ENCODE results near the gene ZFR. TPM values are rescaled to one million over a fixed set of nuclear protein-coding genes. Genes with fewer than 3 reads are reported as not detected.

ZFR gene
- total and polyA plus RNA-seq, 9 of the 15 experiments (the other 6 are each of a cell fraction or from before 2014, with no cell fraction given), result 35.5 to 108 (median 71.1) TPM

DNA sequence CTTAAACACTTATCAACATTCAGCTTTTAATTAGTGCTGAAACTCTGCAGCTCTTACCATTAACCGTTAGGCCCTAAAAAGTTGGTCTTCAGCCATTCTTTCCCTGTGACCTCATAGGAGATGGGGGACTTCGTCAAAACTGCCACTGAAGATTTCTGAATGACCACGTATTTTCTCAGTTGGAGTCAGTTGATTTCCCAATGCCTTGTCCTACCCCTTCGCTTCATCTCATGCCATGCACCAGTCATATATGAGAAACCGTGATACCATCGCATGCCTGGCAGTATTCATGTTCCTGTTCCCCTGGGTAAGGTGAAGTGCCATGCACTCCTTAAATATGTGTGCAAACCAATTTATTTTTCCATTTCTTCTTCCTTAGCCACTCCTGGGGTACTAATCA is 10.8 kb upstream of the ZFR start:
- Histone ChIP-seq H3K27ac (ENCODE audit: extremely low read depth, low read depth, low read length) (no peak overlapping the region), H3K9me3 (replicated peaks; ENCODE audit: control insufficient read depth, insufficient read depth, low read depth, low read length) (no peaks in the 10 kb centered on the region), H3K27me3 (ENCODE audit: control insufficient read depth in 2 of 2, insufficient read depth in 2 of 2, low read length in 2 of 2) (peaks cover 27 to 43% of the 10 kb centered on the region in 2 experiments), H2AFZ (ENCODE audit: low read depth, low read length) (no peak overlapping the region), H3K9ac (ENCODE audit: insufficient read depth in 1 of 2, low read depth in 2 of 2, low read length in 2 of 2) (no peak overlapping the region), H3K4me3 (no peak overlapping the region), H3K36me3 (ENCODE audit: control insufficient read depth, insufficient read depth, low read length) (no peaks in the 10 kb centered on the region), H3K4me2 (ENCODE audit: insufficient read depth, low read length) (no peak overlapping the region), H4K20me1 (replicated peaks; ENCODE audit: control insufficient read depth, insufficient read depth, low read length) (no peaks in the 10 kb centered on the region), H3K9me1 (ENCODE audit: control insufficient read depth, insufficient read depth, low read length) (no peaks in the 10 kb centered on the region), H3K79me2 (ENCODE audit: control insufficient read depth, insufficient read depth, low read length) (no peaks in the 10 kb centered on the region), H3K4me1 (replicated peaks in 1 of 2; ENCODE audit: control insufficient read depth in 2 of 2, insufficient read depth in 2 of 2, low read length in 2 of 2) (no peaks in the 10 kb centered on the region)
- no peak for TF ChIP-seq STAT5B (CRISPR knock-in tag; IDR thresholded peaks at IDR 0.05)
- TF ChIP-seq, protein P1, sequence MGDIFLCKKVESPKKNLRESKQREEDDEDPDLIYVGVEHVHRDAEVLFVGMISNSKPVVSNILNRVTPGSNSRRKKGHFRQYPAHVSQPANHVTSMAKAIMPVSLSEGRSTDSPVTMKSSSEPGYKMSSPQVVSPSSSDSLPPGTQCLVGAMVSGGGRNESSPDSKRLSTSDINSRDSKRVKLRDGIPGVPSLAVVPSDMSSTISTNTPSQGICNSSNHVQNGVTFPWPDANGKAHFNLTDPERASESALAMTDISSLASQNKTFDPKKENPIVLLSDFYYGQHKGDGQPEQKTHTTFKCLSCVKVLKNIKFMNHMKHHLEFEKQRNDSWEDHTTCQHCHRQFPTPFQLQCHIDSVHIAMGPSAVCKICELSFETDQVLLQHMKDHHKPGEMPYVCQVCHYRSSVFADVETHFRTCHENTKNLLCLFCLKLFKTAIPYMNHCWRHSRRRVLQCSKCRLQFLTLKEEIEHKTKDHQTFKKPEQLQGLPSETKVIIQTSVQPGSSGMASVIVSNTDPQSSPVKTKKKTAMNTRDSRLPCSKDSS (IDR thresholded peaks at IDR 0.05; ENCODE audit: low read depth, partially characterized antibody), result no peak
- POLR2A ChIA-PET, result interaction anchor here (0.6 to 1.1 kb wide), 3 partner anchors 12 to 560 kb away, joined by 3 read pairs; no protein-coding TSS in a partner anchor
- BruUV-seq (replicated peaks), result no TSS peak
- CTCF ChIA-PET (ENCODE audit: low intra/inter-chr PET ratio), result no interaction called here
- FAIRE-seq (no peak), DNase-seq (ENCODE audit: extremely low read depth in 1 of 4, low spot score in 3 of 4) (no peak), ATAC-seq (no peak)
- WGBS (ENCODE audit: insufficient coverage, low coverage, missing lambda C conversion rate), result 4% methylated on average over 6 of the region's 6 CpGs
- intact Hi-C loops (cut with micrococcal nuclease) (no loop called here), in situ Hi-C loops (cut with MboI) (no loop called here)

DNA sequence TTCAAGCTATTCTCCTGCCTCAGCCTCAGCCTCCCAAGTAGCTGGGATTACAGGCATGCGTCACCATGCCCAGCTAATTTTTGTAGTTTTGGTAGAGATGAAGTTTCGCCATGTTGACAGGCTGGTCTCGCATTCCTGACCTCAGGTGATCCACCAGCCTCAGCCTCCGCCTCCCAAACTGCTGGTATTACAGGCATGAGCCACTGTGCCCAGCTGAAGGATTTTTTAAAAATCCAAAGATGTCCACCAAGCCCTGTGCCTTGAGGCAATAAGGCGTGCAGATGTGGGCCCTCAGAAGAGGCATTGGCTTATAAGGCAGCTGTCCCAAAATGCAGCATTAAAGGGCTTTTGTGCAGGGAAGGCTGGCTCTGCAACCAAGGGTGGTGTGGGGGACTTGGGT is 10.3 kb upstream of the ZFR start:
- POLR2A ChIA-PET, result interaction anchor here (0.5 to 1.0 kb wide), 2 partner anchors 18 to 560 kb away, joined by 3 to 4 read pairs; no protein-coding TSS in a partner anchor
- Histone ChIP-seq H3K27me3 (ENCODE audit: control insufficient read depth in 2 of 2, insufficient read depth in 2 of 2, low read length in 2 of 2) (peaks cover 27 to 48% of the 10 kb centered on the region in 2 experiments), H2AFZ (ENCODE audit: low read depth, low read length) (no peak overlapping the region), H3K9ac (ENCODE audit: insufficient read depth in 1 of 2, low read depth in 2 of 2, low read length in 2 of 2) (no peak overlapping the region), H3K4me3 (no peak overlapping the region), H3K36me3 (ENCODE audit: control insufficient read depth, insufficient read depth, low read length) (no peaks in the 10 kb centered on the region), H3K9me3 (replicated peaks; ENCODE audit: control insufficient read depth, insufficient read depth, low read depth, low read length) (no peaks in the 10 kb centered on the region), H3K79me2 (ENCODE audit: control insufficient read depth, insufficient read depth, low read length) (no peaks in the 10 kb centered on the region), H4K20me1 (replicated peaks; ENCODE audit: control insufficient read depth, insufficient read depth, low read length) (no peaks in the 10 kb centered on the region), H3K27ac (ENCODE audit: extremely low read depth, low read depth, low read length) (no peak overlapping the region), H3K9me1 (ENCODE audit: control insufficient read depth, insufficient read depth, low read length) (no peaks in the 10 kb centered on the region), H3K4me2 (ENCODE audit: insufficient read depth, low read length) (no peak overlapping the region), H3K4me1 (replicated peaks in 1 of 2; ENCODE audit: control insufficient read depth in 2 of 2, insufficient read depth in 2 of 2, low read length in 2 of 2) (no peaks in the 10 kb centered on the region)
- intact Hi-C loops (cut with micrococcal nuclease), result no loop called here
- FAIRE-seq (no peak), ATAC-seq (no peak), DNase-seq (ENCODE audit: extremely low read depth in 1 of 4, low spot score in 3 of 4) (no peak)
- 1% methylated on average over 5 of the region's 5 CpGs for WGBS (ENCODE audit: insufficient coverage, low coverage, missing lambda C conversion rate)
- no TSS peak for BruUV-seq (replicated peaks)
- in situ Hi-C loops (cut with MboI), result no loop called here
- CTCF ChIA-PET (ENCODE audit: low intra/inter-chr PET ratio), result no interaction called here
- no peak for TF ChIP-seq NFIX (CRISPR knock-in tag; IDR thresholded peaks at IDR 0.05; ENCODE audit: low read depth)
